NB4 (cell line): ENCODE measurements around the gene CDHR2.

ENCODE experiments used
- DNase-seq: peaks from one replicate; pipeline ENCODE4 v3.0.0; 2010; ENCODE audit warnings: low read depth
- H3K4me3 ChIP-seq: one replicate; pipeline ENCODE4 v1.5.1; 2011; ENCODE audit warnings: mild to moderate bottlenecking, low read depth, low read length, moderate library complexity
- MYC ChIP-seq: IDR thresholded peaks from 2 replicates; pipeline ENCODE4 v1.6.1; 2011; ENCODE audit warnings: low read depth, low read length
- POLR2A ChIP-seq: IDR thresholded peaks from 2 replicates; pipeline ENCODE4 v1.6.1; 2011; ENCODE audit warnings: mild to moderate bottlenecking; ENCODE audit not compliant: insufficient read length; ENCODE audit errors: extremely low read depth
- TF ChIP-seq, protein P1 (sequence below): IDR thresholded peaks from 2 replicates; pipeline ENCODE4 v1.6.1; 2011; ENCODE audit warnings: low read depth, low read length
- TF ChIP-seq, protein P2 (sequence below): IDR thresholded peaks from one replicate; pipeline ENCODE4 v1.5.1; 2012; ENCODE audit warnings: low read depth, low read length

The CDHR2 gene

DNA sequence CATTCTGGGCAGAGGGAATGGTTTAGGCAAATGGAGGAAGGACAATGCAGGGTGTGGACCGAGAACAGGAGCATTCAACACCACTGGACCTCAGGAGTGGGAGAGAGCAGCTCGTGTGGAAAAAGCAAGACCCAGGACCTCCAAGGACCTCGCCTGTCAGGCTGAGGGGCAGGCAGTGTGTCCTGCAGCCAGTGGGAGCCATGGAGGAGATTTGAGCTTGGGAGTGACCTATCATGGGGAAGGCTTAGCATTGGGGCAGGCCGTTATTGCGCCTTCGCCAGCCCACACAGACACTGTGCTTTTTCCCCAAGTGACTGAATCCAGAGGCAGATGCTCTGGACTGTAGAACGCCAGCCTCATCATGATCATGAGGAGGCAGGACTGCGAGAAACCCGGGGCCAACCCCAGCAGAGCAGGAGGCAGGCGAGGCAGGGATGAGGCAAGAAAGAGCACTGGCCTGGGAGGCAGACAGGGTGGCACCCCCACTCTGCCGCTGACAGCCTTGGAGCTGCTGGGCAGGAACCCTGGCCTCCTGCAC is 3.3 kb downstream of the CDHR2 start:
- TF ChIP-seq, protein P1, sequence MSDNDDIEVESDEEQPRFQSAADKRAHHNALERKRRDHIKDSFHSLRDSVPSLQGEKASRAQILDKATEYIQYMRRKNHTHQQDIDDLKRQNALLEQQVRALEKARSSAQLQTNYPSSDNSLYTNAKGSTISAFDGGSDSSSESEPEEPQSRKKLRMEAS = no peak
- no peak for TF ChIP-seq MYC
- DNase-seq = no peak

DNA sequence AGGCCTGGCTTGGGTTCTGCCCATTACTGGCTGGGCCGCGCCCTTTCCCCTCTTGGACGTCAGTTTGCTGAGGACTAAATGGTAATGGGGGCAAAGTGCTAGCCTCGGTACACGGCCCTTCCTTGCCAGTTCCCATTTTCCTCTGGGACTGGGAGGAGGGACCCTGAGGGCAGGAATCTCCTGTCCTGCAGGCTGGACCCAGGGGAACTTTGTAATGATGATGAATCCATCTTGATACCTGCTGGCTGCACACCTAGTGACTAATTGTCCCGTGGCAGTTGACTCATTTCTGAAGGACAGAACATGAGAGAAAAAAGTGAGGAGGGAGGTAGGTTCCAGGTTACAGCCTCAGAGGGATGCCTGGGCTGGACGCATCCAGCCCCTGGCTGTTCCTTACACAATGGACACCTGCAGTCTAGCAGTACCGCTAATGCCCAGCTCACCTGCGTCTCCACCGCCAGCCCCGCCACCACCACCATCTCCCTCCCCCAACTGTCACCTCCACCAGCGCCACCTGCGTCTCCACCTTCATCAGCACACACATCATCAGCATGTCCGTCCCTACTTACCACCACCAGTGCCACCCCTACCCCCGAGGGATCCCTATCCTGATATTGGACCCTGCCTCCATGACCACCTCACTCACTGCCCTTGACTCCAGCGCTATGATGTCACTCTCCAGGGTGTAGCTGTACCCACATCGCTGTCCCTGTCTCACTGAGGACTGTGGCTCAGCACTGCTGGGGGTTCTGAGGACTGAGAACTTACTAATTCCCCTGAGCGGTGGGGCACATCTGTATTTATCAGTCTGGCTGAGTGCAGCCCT is 4.3 kb downstream of the CDHR2 start:
- DNase-seq = no peak

More for the DNA sequence above, 3.3 kb downstream of the CDHR2 start:
- no peak overlapping the region for H3K4me3 ChIP-seq

DNA sequence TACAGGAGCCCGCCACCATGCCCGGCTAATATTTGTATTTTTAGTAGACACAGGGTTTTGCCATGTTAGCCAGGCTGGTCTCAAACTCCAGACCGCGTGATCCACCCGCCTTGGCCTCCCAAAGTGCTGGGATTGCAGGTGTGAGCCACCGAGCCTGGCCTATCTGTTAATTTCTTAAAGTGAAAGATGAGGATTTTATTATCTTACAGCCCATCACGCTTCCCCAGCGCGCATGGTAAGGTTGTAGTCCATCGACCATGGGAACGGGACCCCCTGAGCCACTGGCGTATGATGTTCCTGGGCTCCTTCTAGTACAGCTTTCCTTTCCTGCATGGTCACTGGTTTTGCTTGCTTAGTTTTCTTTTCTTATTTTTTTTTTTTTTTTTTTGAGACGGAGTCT is 8.7 kb downstream of the CDHR2 start:
- no peak for DNase-seq
- TF ChIP-seq POLR2A (no peak), MYC (no peak)
- TF ChIP-seq, protein P1 = no peak
- TF ChIP-seq, protein P2, sequence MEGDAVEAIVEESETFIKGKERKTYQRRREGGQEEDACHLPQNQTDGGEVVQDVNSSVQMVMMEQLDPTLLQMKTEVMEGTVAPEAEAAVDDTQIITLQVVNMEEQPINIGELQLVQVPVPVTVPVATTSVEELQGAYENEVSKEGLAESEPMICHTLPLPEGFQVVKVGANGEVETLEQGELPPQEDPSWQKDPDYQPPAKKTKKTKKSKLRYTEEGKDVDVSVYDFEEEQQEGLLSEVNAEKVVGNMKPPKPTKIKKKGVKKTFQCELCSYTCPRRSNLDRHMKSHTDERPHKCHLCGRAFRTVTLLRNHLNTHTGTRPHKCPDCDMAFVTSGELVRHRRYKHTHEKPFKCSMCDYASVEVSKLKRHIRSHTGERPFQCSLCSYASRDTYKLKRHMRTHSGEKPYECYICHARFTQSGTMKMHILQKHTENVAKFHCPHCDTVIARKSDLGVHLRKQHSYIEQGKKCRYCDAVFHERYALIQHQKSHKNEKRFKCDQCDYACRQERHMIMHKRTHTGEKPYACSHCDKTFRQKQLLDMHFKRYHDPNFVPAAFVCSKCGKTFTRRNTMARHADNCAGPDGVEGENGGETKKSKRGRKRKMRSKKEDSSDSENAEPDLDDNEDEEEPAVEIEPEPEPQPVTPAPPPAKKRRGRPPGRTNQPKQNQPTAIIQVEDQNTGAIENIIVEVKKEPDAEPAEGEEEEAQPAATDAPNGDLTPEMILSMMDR = no peak
- no peak overlapping the region for H3K4me3 ChIP-seq

More for the DNA sequence above, 4.3 kb downstream of the CDHR2 start:
- TF ChIP-seq POLR2A (no peak), MYC (no peak)
- TF ChIP-seq, protein P2 = no peak
- TF ChIP-seq, protein P1 = no peak
- H3K4me3 ChIP-seq = no peak overlapping the region

DNA sequence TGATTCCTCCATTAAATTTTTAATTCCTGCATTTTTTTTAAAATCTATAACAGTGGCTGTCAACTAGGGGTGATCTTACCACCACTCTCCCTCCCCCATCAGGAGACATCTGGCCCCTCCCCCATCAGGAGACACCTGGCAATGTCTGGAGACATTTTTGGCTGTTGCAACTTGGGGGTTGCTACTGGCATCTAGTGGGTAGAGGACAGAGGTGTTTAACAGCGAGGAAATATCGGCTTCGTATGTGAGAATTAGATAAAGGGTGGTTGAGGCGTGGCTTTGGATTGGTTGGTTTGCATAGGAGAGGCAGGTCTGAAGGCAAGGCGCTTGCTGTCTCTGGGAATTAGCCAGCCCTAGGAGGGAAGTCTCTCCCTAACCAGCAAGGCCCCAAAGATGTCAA is 10.5 kb downstream of the CDHR2 start:
- no peak for DNase-seq
- no peak overlapping the region for H3K4me3 ChIP-seq
- TF ChIP-seq, protein P1 = no peak
- TF ChIP-seq MYC (no peak), POLR2A (no peak)
- TF ChIP-seq, protein P2 = no peak

DNA sequence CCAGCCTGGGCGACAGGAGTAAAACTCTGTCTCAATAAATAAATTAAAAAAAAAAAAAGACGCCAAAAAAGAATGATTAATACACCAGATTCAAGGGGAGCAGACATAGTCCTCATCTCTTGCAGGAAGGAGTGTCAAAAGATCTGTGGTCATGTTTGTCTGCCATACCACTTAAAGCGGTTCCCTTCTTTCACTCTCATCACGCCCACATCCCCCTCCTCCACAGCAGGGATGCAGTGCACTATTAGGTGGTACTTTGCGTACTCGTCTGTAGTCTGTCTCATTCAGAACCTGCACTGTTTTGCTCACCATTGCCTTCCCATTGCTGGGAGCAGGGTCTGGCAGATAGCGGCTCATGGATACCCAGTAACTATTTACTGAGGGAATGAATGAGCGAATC is 11.2 kb downstream of the CDHR2 start:
- DNase-seq = no peak
- H3K4me3 ChIP-seq = no peak overlapping the region
- TF ChIP-seq POLR2A (no peak), MYC (no peak)
- TF ChIP-seq, protein P2 = no peak
- TF ChIP-seq, protein P1 = no peak

DNA sequence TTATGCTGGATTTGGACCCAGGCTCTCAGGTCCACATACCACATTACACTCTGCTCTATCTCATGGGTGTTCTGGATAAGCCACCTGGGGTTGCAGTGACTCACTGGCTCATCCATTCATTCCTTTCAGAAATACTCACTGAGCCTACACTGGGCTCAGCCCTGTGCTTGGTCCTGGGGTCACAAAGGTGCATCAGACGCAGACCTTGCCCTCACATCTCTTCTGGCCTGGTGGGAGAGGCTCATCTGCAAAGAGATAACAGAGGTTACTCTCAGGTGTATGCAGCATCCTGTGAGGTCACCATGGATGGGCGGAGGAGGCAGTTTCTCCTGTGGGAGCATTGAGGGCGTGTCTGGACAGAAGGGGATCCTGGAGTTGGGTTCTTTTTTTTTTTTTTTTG is 12.1 kb downstream of the CDHR2 start:
- H3K4me3 ChIP-seq = no peak overlapping the region
- TF ChIP-seq MYC (no peak), POLR2A (no peak)
- TF ChIP-seq, protein P1 = no peak
- TF ChIP-seq, protein P2 = no peak
- DNase-seq = no peak
